GM12878 (cell line): ENCODE results near the gene PXMP2. TPM values are rescaled to one million over a fixed set of nuclear protein-coding genes. Genes with fewer than 3 reads are reported as not detected.

Experiments
- ATAC-seq: fragments of 200-7000 bp; cut with Tn5 transposase; 3 replicates; pipeline ENCODE4 v1.9.1; 2020; ENCODE audit warnings: mild to moderate bottlenecking, moderate library complexity
- BruUV-seq: library from RNA; stranded (reverse); fragments of 400-500 nt; replicated peaks from 2 replicates; lab custom pipeline; 2021; lab: Mats Ljungman, UMichigan
- CTCF ChIA-PET: fragments of 300-600 bp; sonication (Branson Sonifier 250); formaldehyde crosslinking; extraction: SDS; loops from one replicate; lab custom pipeline; 2021; ENCODE audit warnings: inconsistent platforms; lab: Yijun Ruan, JAX
- POLR2A ChIA-PET: fragments of 350-600 bp; formaldehyde crosslinking; extraction: SDS; loops from one replicate; lab custom pipeline; 2021; ENCODE audit warnings: inconsistent platforms; lab: Charles Lee
- RAD21 ChIA-PET: fragments of 300-600 bp; sonication (Branson Sonifier 250); formaldehyde crosslinking; loops from one replicate; lab custom pipeline; 2023; ENCODE audit warnings: antibody characterized with exemption; ENCODE audit not compliant: unreplicated experiment; lab: Charles Lee
- SMC1A ChIA-PET: fragments of 300-600 bp; sonication (Branson Sonifier 250); formaldehyde crosslinking; loops from one replicate; lab custom pipeline; 2023; ENCODE audit not compliant: unreplicated experiment, uncharacterized antibody; lab: Charles Lee
- DNase-seq: peaks from one replicate; pipeline ENCODE4 v3.0.0-alpha.2; 2011; ENCODE audit warnings: low read depth, low spot score
- FAIRE-seq: peaks from 3 replicates; lab custom pipeline; 2011; peaks lifted over from hg19 to GRCh38; lab: Jason Lieb, UNC
- H2AFZ ChIP-seq: 2 replicates; pipeline ENCODE4 v1.6.0; 2011; ENCODE audit warnings: low read depth, low read length, control low read depth; ENCODE audit not compliant: control insufficient read depth
- H3K27ac ChIP-seq: 2 replicates; pipeline ENCODE4 v1.5.1; 2011; ENCODE audit warnings: control low read depth; ENCODE audit not compliant: control insufficient read depth, insufficient read depth
- H3K27me3 ChIP-seq, 2 experiments: replicated peaks in 1 of 2; 2 replicates each; pipeline versions ENCODE4 v1.6.0 to v1.6.1; 2011; ENCODE audit warnings: low read length in 1 of 2; ENCODE audit not compliant: control insufficient read depth in 2 of 2, insufficient read depth in 2 of 2
- H3K36me3 ChIP-seq, 2 experiments: 2 replicates each; pipeline ENCODE4 v1.5.1; 2011; ENCODE audit warnings: low read length in 1 of 2; ENCODE audit not compliant: control insufficient read depth in 2 of 2, insufficient read depth in 2 of 2
- H3K4me1 ChIP-seq: 2 replicates; pipeline ENCODE4 v1.6.1; 2011; ENCODE audit warnings: mild to moderate bottlenecking, low read length, moderate library complexity, mixed read lengths; ENCODE audit not compliant: control insufficient read depth, insufficient read depth
- H3K4me2 ChIP-seq: 2 replicates; pipeline ENCODE4 v1.6.0; 2011; ENCODE audit warnings: control low read depth; ENCODE audit not compliant: control insufficient read depth, insufficient read depth
- H3K4me3 ChIP-seq: fragments of 200-600 bp; sonication (generic); 2 replicates; pipeline ENCODE4 v1.5.1; 2016
- H3K79me2 ChIP-seq: 2 replicates; pipeline ENCODE4 v1.6.0; 2011; ENCODE audit warnings: low read length; ENCODE audit not compliant: control insufficient read depth, insufficient read depth
- H3K9ac ChIP-seq: 2 replicates; pipeline ENCODE4 v1.8.0; 2011; ENCODE audit warnings: low read length, control low read depth, mixed read lengths; ENCODE audit not compliant: control insufficient read depth, insufficient read depth
- H3K9me3 ChIP-seq: replicated peaks from 3 replicates; pipeline ENCODE4 v1.5.1; 2011; ENCODE audit warnings: mild to moderate bottlenecking, low read length; ENCODE audit not compliant: control insufficient read depth, insufficient read depth
- H4K20me1 ChIP-seq: 2 replicates; pipeline ENCODE4 v1.6.0; 2011; ENCODE audit not compliant: control insufficient read depth, insufficient read depth
- IKZF2 ChIP-seq, 2 experiments: fragments of 450-650 bp; IDR thresholded peaks; 2 replicates each; pipeline ENCODE4 v1.6.1; 2017; ENCODE audit warnings: mild to moderate bottlenecking in 2 of 2, moderate library complexity in 2 of 2
- MEF2A ChIP-seq: IDR thresholded peaks from 2 replicates; pipeline ENCODE4 v1.6.1; 2011; ENCODE audit warnings: low read depth, mild to moderate bottlenecking, low read length, moderate library complexity; ENCODE audit not compliant: insufficient read depth
- SP1 ChIP-seq: IDR thresholded peaks from one replicate; pipeline ENCODE4 v1.6.1; 2011; ENCODE audit warnings: low read depth, low read length
- WGBS: methylation state at CpG from one replicate; pipeline ENCODE4 v1.1.6; 2016; ENCODE audit warnings: low lambda C conversion rate; ENCODE audit not compliant: insufficient replicate concordance, insufficient coverage; ENCODE audit errors: missing lambda C conversion rate; 5-methylcytosine and 5-hydroxymethylcytosine counted together
- in situ Hi-C: fragments of 300-500 bp; cut with MboI; formaldehyde crosslinking; loops from 9 replicates; pipeline ENCODE4 v1.14.3; 2018; ENCODE audit warnings: mixed read lengths
- intact Hi-C: fragments of 100-400 bp; cut with micrococcal nuclease; formaldehyde crosslinking; loops from one replicate; pipeline ENCODE4 v1.14.2; 2022; ENCODE audit not compliant: unreplicated experiment
- polyA plus RNA-seq, 11 experiments: library from polyadenylated mRNA; depleted of rRNA in 4 of 11; unstranded in 6 of 11; stranded (reverse) in 5 of 11; fragments of >200 nt; fragmentation: Nextera tagmentation in 4 of 11; fragmentation: Illumina TruSeq in 1 of 11; extraction: Ambion mirVana in 4 of 11; extraction: Trizol in 1 of 11; gene quantifications; 1 replicate in 1 of 11; 2 replicates in 10 of 11; pipeline versions ENCODE4 v1.2.1 to v1.2.3, GENCODE V29; 2011 to 2016; ENCODE audit warnings: inconsistent platforms in 2 of 11, missing spikeins in 2 of 11, low read depth in 1 of 11
- total RNA-seq, 4 experiments: library from RNA; depleted of rRNA in 3 of 4; stranded (reverse); fragments of >200 nt in 3 of 4; fragmentation: Illumina TruSeq in 1 of 4; extraction: Trizol in 1 of 4; gene quantifications; 2 replicates each; pipeline versions ENCODE4 v1.2.1 to v1.2.3, GENCODE V29; 2013 to 2021
- TF ChIP-seq, protein P1 (sequence below): fragments of 450-650 bp; IDR thresholded peaks from 2 replicates; pipeline ENCODE4 v1.6.1; 2014; ENCODE audit warnings: mild to moderate bottlenecking
- TF ChIP-seq, protein P2 (sequence below): IDR thresholded peaks from 2 replicates; pipeline ENCODE4 v1.6.1; 2011; ENCODE audit warnings: low read depth, mild to moderate bottlenecking, low read length, moderate library complexity, borderline replicate concordance; ENCODE audit errors: extremely low read depth

Gene PXMP2
- total and polyA plus RNA-seq, 10 of the 15 experiments (the other 5 are each of a cell fraction or from before 2014, with no cell fraction given), result 4.0 to 97.8 (median 42.0) TPM

DNA sequence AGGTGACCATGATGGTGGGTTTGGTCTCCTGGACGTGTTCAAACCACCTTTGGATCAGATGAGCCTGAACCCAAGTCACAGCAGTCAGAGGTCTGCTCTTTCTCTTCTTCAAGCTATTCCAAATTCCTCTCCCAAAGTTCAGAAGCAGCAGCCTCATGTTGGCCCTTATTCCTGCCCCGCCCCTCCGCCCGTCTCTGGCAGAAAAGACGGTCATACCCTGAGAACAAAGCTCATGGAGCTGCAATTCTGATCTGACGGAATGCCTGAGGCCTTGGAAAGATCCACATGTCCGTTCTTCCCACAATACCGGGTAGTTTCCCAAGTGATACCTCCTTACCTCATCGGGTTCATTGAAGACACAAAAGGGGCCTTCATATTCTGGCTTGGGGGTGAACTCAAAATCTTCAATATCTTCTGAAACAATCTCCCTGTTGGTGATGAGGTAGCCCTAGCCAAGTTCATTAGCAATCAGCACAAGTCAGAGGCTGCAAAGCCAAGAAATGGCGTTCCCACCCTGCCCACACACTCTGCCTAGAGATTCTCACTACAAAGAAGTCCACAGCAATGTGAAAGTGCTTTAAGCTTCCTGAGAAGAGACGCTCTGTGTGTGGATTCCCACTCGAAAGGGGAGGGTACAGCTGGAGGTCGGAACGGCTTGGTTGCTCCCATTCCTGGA is 11.5 kb upstream of the PXMP2 start:
- intact Hi-C loops (no loop called here), in situ Hi-C loops (no loop called here)
- no TSS peak for BruUV-seq
- Histone ChIP-seq H3K36me3 (peaks cover 44 to 50% of the 10 kb centered on the region in 2 experiments), H3K27ac (no peak overlapping the region), H3K4me3 (no peak overlapping the region), H3K4me2 (no peak overlapping the region), H3K9me3 (no peaks in the 10 kb centered on the region), H3K9ac (no peak overlapping the region), H4K20me1 (no peaks in the 10 kb centered on the region), H2AFZ (no peak overlapping the region), H3K4me1 (no peaks in the 10 kb centered on the region), H3K79me2 (peaks cover 2% of the 10 kb centered on the region; the same call in 1 of the 2 replicates), H3K27me3 (no peaks in the 10 kb centered on the region)
- TF ChIP-seq IKZF2 (IDR thresholded peaks at IDR 0.05) (no peak), MEF2A (no peak), SP1 (no peak)
- TF ChIP-seq, protein P1, sequence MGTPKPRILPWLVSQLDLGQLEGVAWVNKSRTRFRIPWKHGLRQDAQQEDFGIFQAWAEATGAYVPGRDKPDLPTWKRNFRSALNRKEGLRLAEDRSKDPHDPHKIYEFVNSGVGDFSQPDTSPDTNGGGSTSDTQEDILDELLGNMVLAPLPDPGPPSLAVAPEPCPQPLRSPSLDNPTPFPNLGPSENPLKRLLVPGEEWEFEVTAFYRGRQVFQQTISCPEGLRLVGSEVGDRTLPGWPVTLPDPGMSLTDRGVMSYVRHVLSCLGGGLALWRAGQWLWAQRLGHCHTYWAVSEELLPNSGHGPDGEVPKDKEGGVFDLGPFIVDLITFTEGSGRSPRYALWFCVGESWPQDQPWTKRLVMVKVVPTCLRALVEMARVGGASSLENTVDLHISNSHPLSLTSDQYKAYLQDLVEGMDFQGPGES, result no peak
- TF ChIP-seq, protein P2, sequence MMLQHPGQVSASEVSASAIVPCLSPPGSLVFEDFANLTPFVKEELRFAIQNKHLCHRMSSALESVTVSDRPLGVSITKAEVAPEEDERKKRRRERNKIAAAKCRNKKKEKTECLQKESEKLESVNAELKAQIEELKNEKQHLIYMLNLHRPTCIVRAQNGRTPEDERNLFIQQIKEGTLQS, result no peak
- no peak for FAIRE-seq
- ChIA-PET POLR2A (interaction anchor here (0.5 kb wide), 1 partner anchor 283 kb away, joined by 10 read pairs; no protein-coding TSS in a partner anchor), CTCF (no interaction called here), SMC1A (no interaction called here), RAD21 (no interaction called here)
- ATAC-seq, result no peak
- DNase-seq, result no peak
- WGBS, result 96% methylated on average over 14 of the region's 14 CpGs
